Measurements from ENCODE around the gene APOM.

GRCh38 chr6:31626952-31627351 lies 28.7 kb upstream of the APOM start:
- TF ChIP-seq CTCF (conservative IDR thresholded peaks at IDR 0.05 in 1 of 2, IDR thresholded peaks at IDR 0.05 in 1 of 2; ENCODE audit: extremely low read depth in 1 of 2, insufficient read depth in 1 of 2, low read depth in 1 of 2, low read length in 2 of 2) (no peak), EZH2 (IDR thresholded peaks at IDR 0.05; ENCODE audit: borderline replicate concordance, low read length) (no peak)

All from mammary epithelial cell (primary cell).